ENCODE results near the gene ITGAE. TPM values are rescaled to one million over a fixed set of nuclear protein-coding genes. Genes with fewer than 3 reads are reported as not detected.

The ITGAE gene
- total RNA-seq, 1 donor from 2014 or later: 16.7 TPM

GRCh38 chr17:3754458-3755334 is 46.3 kb downstream of the ITGAE start:
- Histone ChIP-seq H3K36me3 (ENCODE audit: control insufficient read depth in 3 of 3, insufficient read depth in 3 of 3, low read length in 3 of 3) (no peaks in the 10 kb centered on the region), H3K4me3 (ENCODE audit: low read length in 3 of 3) (no peak overlapping the region), H3K27me3 (ENCODE audit: control insufficient read depth in 3 of 3, insufficient read depth in 3 of 3, low read length in 3 of 3) (peaks cover 0 to 16% (median 10%) of the 10 kb centered on the region in 3 donors), H3K4me1 (ENCODE audit: control insufficient read depth in 3 of 3, insufficient read depth in 3 of 3, low read length in 3 of 3) (no peaks in the 10 kb centered on the region), H3K9me3 (ENCODE audit: control insufficient read depth in 3 of 3, low read length in 3 of 3) (peaks cover 0 to 2% (median 2%) of the 10 kb centered on the region in 3 donors), H3K27ac (ENCODE audit: low read depth, low read length) (no peak overlapping the region), H3K9ac (ENCODE audit: low read depth in 1 of 3, low read length in 3 of 3) (no peak overlapping the region)

- no peak overlapping the region for H3K4me3 ChIP-seq (ENCODE audit: low read length in 3 of 3)
- H3K9ac ChIP-seq (ENCODE audit: low read depth in 1 of 3, low read length in 3 of 3): no peak overlapping the region
- H3K27me3 ChIP-seq (ENCODE audit: control insufficient read depth in 3 of 3, insufficient read depth in 3 of 3, low read length in 3 of 3): peaks cover 0 to 16% (median 10%) of the 10 kb centered on the region in 3 donors
- H3K4me1 ChIP-seq (ENCODE audit: control insufficient read depth in 3 of 3, insufficient read depth in 3 of 3, low read length in 3 of 3): no peaks in the 10 kb centered on the region
- no peaks in the 10 kb centered on the region for H3K36me3 ChIP-seq (ENCODE audit: control insufficient read depth in 3 of 3, insufficient read depth in 3 of 3, low read length in 3 of 3)
- no peak overlapping the region for H3K27ac ChIP-seq (ENCODE audit: low read depth, low read length)
- no peaks in the 10 kb centered on the region for H3K9me3 ChIP-seq (ENCODE audit: control insufficient read depth in 3 of 3, low read length in 3 of 3)
Observed at GRCh38 chr17:3754066-3754457, 46.9 kb downstream of the ITGAE start.

GRCh38 chr17:3753624-3754023 is 47.4 kb downstream of the ITGAE start:
- Histone ChIP-seq H3K9me3 (ENCODE audit: control insufficient read depth in 3 of 3, low read length in 3 of 3) (no peaks in the 10 kb centered on the region), H3K9ac (ENCODE audit: low read depth in 1 of 3, low read length in 3 of 3) (no peak overlapping the region), H3K4me1 (ENCODE audit: control insufficient read depth in 3 of 3, insufficient read depth in 3 of 3, low read length in 3 of 3) (no peaks in the 10 kb centered on the region), H3K27me3 (ENCODE audit: control insufficient read depth in 3 of 3, insufficient read depth in 3 of 3, low read length in 3 of 3) (peaks cover 0 to 20% (median 10%) of the 10 kb centered on the region in 3 donors), H3K4me3 (ENCODE audit: low read length in 3 of 3) (no peak overlapping the region), H3K36me3 (ENCODE audit: control insufficient read depth in 3 of 3, insufficient read depth in 3 of 3, low read length in 3 of 3) (no peaks in the 10 kb centered on the region), H3K27ac (ENCODE audit: low read depth, low read length) (no peak overlapping the region)

GRCh38 chr17:3751836-3752235 is 49.2 kb downstream of the ITGAE start:
- Histone ChIP-seq H3K36me3 (ENCODE audit: control insufficient read depth in 3 of 3, insufficient read depth in 3 of 3, low read length in 3 of 3) (no peaks in the 10 kb centered on the region), H3K9me3 (ENCODE audit: control insufficient read depth in 3 of 3, low read length in 3 of 3) (no peaks in the 10 kb centered on the region), H3K9ac (ENCODE audit: low read depth in 1 of 3, low read length in 3 of 3) (no peak overlapping the region), H3K4me3 (ENCODE audit: low read length in 3 of 3) (no peak overlapping the region), H3K4me1 (ENCODE audit: control insufficient read depth in 3 of 3, insufficient read depth in 3 of 3, low read length in 3 of 3) (no peaks in the 10 kb centered on the region), H3K27me3 (ENCODE audit: control insufficient read depth in 3 of 3, insufficient read depth in 3 of 3, low read length in 3 of 3) (peaks cover 0 to 22% (median 10%) of the 10 kb centered on the region in 3 donors), H3K27ac (ENCODE audit: low read depth, low read length) (no peak overlapping the region)

- no peak overlapping the region for H3K4me3 ChIP-seq (ENCODE audit: low read length in 3 of 3)
- H3K4me1 ChIP-seq (ENCODE audit: control insufficient read depth in 3 of 3, insufficient read depth in 3 of 3, low read length in 3 of 3): no peaks in the 10 kb centered on the region
- H3K27me3 ChIP-seq (ENCODE audit: control insufficient read depth in 3 of 3, insufficient read depth in 3 of 3, low read length in 3 of 3): peaks cover 0 to 22% (median 10%) of the 10 kb centered on the region in 3 donors
- no peak overlapping the region for H3K9ac ChIP-seq (ENCODE audit: low read depth in 1 of 3, low read length in 3 of 3)
- H3K9me3 ChIP-seq (ENCODE audit: control insufficient read depth in 3 of 3, low read length in 3 of 3): no peaks in the 10 kb centered on the region
- no peak overlapping the region for H3K27ac ChIP-seq (ENCODE audit: low read depth, low read length)
- H3K36me3 ChIP-seq (ENCODE audit: control insufficient read depth in 3 of 3, insufficient read depth in 3 of 3, low read length in 3 of 3): no peaks in the 10 kb centered on the region
Observed at GRCh38 chr17:3750926-3751325, 50.1 kb downstream of the ITGAE start.

- Histone ChIP-seq H3K4me3 (ENCODE audit: low read length in 3 of 3) (no peak overlapping the region), H3K9ac (ENCODE audit: low read depth in 1 of 3, low read length in 3 of 3) (no peak overlapping the region), H3K4me1 (ENCODE audit: control insufficient read depth in 3 of 3, insufficient read depth in 3 of 3, low read length in 3 of 3) (no peaks in the 10 kb centered on the region), H3K27me3 (ENCODE audit: control insufficient read depth in 3 of 3, insufficient read depth in 3 of 3, low read length in 3 of 3) (peaks cover 0 to 18% (median 12%) of the 10 kb centered on the region in 3 donors), H3K27ac (ENCODE audit: low read depth, low read length) (no peak overlapping the region), H3K9me3 (ENCODE audit: control insufficient read depth in 3 of 3, low read length in 3 of 3) (no peaks in the 10 kb centered on the region), H3K36me3 (ENCODE audit: control insufficient read depth in 3 of 3, insufficient read depth in 3 of 3, low read length in 3 of 3) (no peaks in the 10 kb centered on the region)
Observed at GRCh38 chr17:3750296-3750695, 50.7 kb downstream of the ITGAE start.

- no peaks in the 10 kb centered on the region for H3K4me1 ChIP-seq (ENCODE audit: control insufficient read depth in 3 of 3, insufficient read depth in 3 of 3, low read length in 3 of 3)
- no peak overlapping the region for H3K4me3 ChIP-seq (ENCODE audit: low read length in 3 of 3)
- no peak overlapping the region for H3K9ac ChIP-seq (ENCODE audit: low read depth in 1 of 3, low read length in 3 of 3)
- H3K9me3 ChIP-seq (ENCODE audit: control insufficient read depth in 3 of 3, low read length in 3 of 3): no peaks in the 10 kb centered on the region
- H3K36me3 ChIP-seq (ENCODE audit: control insufficient read depth in 3 of 3, insufficient read depth in 3 of 3, low read length in 3 of 3): no peaks in the 10 kb centered on the region
- H3K27me3 ChIP-seq (ENCODE audit: control insufficient read depth in 3 of 3, insufficient read depth in 3 of 3, low read length in 3 of 3): peaks cover 0 to 18% (median 12%) of the 10 kb centered on the region in 3 donors
- H3K27ac ChIP-seq (ENCODE audit: low read depth, low read length): no peak overlapping the region
Observed at GRCh38 chr17:3748576-3748975, 52.4 kb downstream of the ITGAE start.

- Histone ChIP-seq H3K4me1 (ENCODE audit: control insufficient read depth in 3 of 3, insufficient read depth in 3 of 3, low read length in 3 of 3) (no peaks in the 10 kb centered on the region), H3K9me3 (ENCODE audit: control insufficient read depth in 3 of 3, low read length in 3 of 3) (no peaks in the 10 kb centered on the region), H3K4me3 (ENCODE audit: low read length in 3 of 3) (no peak overlapping the region), H3K27ac (ENCODE audit: low read depth, low read length) (no peak overlapping the region), H3K27me3 (ENCODE audit: control insufficient read depth in 3 of 3, insufficient read depth in 3 of 3, low read length in 3 of 3) (peaks cover 0 to 12% (median 12%) of the 10 kb centered on the region in 3 donors), H3K9ac (ENCODE audit: low read depth in 1 of 3, low read length in 3 of 3) (no peak overlapping the region), H3K36me3 (ENCODE audit: control insufficient read depth in 3 of 3, insufficient read depth in 3 of 3, low read length in 3 of 3) (no peaks in the 10 kb centered on the region)
Observed at GRCh38 chr17:3747805-3748204, 53.2 kb downstream of the ITGAE start.

- Histone ChIP-seq H3K27me3 (ENCODE audit: control insufficient read depth in 3 of 3, insufficient read depth in 3 of 3, low read length in 3 of 3) (peaks cover 0 to 5% (median 5%) of the 10 kb centered on the region in 3 donors), H3K4me1 (ENCODE audit: control insufficient read depth in 3 of 3, insufficient read depth in 3 of 3, low read length in 3 of 3) (no peaks in the 10 kb centered on the region), H3K4me3 (ENCODE audit: low read length in 3 of 3) (no peak overlapping the region), H3K9ac (ENCODE audit: low read depth in 1 of 3, low read length in 3 of 3) (no peak overlapping the region), H3K36me3 (ENCODE audit: control insufficient read depth in 3 of 3, insufficient read depth in 3 of 3, low read length in 3 of 3) (no peaks in the 10 kb centered on the region), H3K9me3 (ENCODE audit: control insufficient read depth in 3 of 3, low read length in 3 of 3) (no peaks in the 10 kb centered on the region), H3K27ac (ENCODE audit: low read depth, low read length) (no peak overlapping the region)
Observed at GRCh38 chr17:3745071-3745470, 55.9 kb downstream of the ITGAE start.

GRCh38 chr17:3744014-3744413 is 57.0 kb downstream of the ITGAE start:
- H3K9ac ChIP-seq (ENCODE audit: low read depth in 1 of 3, low read length in 3 of 3): no peak overlapping the region
- peaks cover 0 to 5% (median 3%) of the 10 kb centered on the region in 3 donors for H3K27me3 ChIP-seq (ENCODE audit: control insufficient read depth in 3 of 3, insufficient read depth in 3 of 3, low read length in 3 of 3)
- H3K36me3 ChIP-seq (ENCODE audit: control insufficient read depth in 3 of 3, insufficient read depth in 3 of 3, low read length in 3 of 3): no peaks in the 10 kb centered on the region
- no peak overlapping the region for H3K4me3 ChIP-seq (ENCODE audit: low read length in 3 of 3)
- H3K27ac ChIP-seq (ENCODE audit: low read depth, low read length): no peak overlapping the region
- no peaks in the 10 kb centered on the region for H3K4me1 ChIP-seq (ENCODE audit: control insufficient read depth in 3 of 3, insufficient read depth in 3 of 3, low read length in 3 of 3)
- no peaks in the 10 kb centered on the region for H3K9me3 ChIP-seq (ENCODE audit: control insufficient read depth in 3 of 3, low read length in 3 of 3)

All from skeletal muscle tissue (tissue), 4 donors.